Dermis blood vessel endothelial cell (primary cell): Measurements from ENCODE around the gene TRMT11. TPM values are rescaled to one million over a fixed set of nuclear protein-coding genes. Genes with fewer than 3 reads are reported as not detected.
"Not testable (repeated sequence)": the region's sequence is repeated elsewhere in the genome, so short reads cannot be mapped to it uniquely, and the experiment has no call there.

ENCODE experiments used
- DNase-seq: peaks from one replicate; pipeline ENCODE4 v3.0.0; 2010
- total RNA-seq: library from RNA; depleted of rRNA; stranded (reverse); fragments of >200 nt; gene quantifications from 2 replicates; pipeline ENCODE4 v1.2.3, GENCODE V29; 2014

TRMT11 gene
- total RNA-seq, 1 donor from 2014 or later, result 18.0 TPM

DNA sequence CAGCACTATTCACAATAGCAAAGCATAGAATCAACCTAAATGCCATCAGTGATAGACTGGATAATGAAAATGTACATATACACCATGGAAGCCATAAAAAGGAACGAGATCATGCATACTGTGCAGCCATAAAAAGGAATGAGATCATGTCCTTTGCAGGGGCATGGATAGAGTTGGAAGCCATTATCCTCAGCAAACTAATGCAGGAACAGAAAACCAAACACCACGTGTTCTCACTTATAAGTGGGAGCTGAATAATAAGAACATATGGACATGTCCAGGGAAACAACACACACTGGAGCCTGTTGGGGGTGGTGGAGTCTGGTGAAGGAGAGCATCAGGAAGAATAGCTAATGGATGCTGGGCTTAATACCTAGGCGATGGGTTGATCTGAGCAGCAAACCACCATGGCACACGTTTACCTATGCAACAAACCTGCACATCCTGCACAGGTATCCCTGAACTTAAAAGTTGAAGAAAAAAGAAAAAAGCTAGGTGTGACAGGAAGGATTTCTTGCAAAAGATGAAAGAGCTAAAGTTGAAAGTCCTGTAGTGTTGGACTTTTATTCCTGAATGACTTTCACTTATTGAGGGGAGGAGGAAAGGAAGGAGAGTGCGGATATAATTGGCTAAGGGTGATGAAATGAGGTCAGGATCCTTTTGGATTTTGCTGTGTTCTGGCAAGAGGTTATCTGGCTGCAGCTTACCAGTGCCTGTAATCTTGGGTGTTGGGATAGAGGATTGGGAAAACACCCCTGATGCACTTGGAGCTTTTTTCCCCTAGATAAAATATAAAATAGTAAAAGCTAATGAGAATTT is 8.5 kb downstream of the TRMT11 start:
- no peak for DNase-seq

DNA sequence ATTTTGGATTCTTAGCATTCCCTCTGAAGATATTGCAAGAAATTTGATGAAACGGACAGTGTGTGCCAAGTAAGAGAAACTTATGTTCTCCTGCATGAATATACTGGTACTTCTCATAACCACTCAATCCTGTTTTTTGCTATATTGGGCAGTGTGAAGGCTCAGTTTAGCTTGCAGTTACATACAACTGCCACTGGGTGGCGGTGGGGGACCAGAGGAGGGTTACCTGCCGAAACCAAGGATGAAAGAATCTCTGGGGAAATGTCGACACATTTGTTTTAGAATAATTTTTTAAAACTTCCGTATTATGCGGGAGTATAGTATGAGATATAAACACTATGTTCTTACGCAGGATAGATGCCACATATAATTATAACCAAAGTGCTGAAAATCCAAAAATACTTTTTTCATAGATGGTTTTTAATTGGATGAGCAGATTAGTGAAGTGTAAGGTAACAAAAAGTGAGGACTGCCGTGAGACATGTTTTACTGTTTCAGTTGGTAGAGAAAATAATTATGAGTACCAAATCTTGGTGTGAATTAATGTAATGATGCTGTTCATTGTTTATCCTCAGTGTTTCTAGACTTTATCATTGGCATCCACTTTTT is 9.7 kb downstream of the TRMT11 start:
- DNase-seq, result peak; percentile 81

DNA sequence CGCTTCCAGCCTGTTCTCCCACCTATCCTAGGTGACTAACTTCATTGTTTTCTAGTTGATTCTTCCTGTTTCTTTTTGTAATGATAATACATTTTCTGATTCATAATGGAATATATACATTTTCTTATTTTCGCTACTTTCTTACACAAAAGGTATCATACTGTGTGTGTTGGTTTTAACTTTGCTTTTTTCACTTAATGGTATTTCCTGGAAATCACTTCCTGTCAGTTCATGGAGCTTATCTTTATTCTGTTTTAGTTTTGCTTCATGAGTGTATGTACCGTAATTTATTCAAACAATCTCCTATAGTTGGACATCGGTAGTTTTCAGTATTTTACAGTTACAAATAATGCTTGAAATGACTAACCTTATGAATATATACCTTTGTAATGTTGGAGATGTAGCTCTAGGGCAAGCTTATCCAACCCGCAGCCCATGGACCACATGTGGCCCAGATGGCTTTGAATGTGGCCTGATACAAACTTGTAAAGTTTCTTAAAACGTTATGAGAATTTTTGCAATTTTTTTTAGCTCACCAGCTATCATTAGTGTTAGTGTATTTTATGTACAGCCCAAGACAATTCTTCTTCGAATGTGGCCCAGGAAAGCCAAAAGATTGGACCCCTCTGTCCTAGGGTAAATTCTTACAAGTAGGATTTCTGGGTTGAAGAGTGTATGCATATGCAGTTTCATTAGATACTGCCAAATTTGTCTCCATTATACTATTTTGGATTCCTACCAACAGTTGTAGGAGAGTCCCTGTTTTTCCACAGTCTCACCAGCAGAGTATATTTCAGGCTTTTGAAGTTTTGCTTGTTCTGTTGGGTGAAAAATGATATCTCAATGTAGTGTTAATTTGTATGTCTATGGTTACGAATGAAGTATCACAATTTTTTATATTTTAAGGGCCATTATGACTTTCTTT is 16.7 kb downstream of the TRMT11 start:
- no peak for DNase-seq

DNA sequence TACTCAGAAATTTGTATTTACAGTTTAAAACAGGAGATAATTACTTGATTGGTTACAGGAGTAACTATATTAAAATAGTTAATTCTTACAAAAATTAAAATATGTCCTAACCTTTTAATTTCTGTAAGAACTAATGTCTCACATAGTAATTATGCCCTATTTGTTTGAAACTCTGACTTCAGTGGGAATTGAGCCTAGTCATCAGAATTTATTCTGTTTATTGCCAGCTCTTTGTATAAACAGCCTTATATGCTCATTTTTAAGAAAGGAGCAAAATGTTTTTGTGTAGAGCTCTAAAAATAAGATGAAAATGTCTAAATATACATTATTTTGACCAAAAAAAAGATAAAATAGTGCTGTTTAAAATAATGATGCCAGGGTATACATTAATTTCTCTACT is 21.5 kb downstream of the TRMT11 start:
- no peak for DNase-seq

DNA sequence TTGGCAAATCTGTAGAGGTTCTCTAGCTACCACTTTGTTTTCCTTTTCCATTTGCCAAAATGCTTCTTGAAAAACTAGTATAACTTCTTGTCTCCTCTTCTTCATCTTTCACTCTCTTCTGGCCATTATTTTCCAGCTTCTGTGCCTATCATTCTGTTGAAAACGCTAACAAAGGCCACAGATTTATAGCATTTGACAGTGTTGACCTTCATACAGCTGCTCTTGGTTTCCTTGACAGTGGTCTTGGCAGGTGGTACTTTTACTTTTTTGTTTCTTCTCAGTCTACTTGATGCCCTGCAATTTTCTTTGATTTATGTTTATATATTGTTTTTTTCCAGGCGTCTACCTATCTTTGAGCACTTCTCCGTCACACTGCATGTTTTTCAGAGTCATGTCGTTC is 23.7 kb downstream of the TRMT11 start:
- DNase-seq, result no peak

DNA sequence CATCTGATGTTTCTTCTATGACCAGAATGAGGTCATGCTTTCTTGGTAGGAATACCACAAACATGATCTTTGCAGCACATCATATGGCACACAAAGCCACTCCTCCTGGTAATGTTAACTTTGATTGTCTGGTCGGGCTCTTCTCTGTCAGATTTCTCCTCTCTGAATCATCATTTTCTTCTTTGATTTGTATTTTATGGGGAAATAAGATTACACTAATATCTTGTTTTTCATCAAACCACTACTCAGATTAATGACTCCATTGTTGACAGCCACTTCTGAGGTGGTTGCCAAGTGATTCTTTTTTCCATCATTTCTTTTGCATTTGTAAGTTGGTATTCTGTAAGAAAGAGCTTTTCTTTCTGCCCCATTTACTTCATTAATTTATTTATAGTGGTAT is 29.5 kb downstream of the TRMT11 start:
- DNase-seq, result no peak

DNA sequence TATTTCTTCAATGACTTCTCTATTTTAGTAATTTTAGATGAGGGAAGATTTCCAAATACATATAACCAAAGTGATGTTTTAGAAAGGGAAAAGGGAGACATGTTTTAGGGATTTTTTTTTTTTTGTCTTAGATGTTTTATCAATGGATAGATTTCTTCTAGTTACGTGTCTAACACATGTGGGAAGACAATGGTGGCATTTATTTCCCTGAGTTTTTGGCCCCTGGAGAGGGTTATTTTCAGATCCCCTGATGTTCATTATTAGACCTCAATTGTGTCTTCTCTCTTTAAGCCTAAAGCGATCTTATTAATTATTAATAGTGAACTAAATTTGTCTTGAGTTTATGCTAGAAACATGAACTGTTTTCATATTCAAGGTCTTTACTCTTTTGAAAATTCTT is 30.3 kb downstream of the TRMT11 start:
- DNase-seq, result no peak

DNA sequence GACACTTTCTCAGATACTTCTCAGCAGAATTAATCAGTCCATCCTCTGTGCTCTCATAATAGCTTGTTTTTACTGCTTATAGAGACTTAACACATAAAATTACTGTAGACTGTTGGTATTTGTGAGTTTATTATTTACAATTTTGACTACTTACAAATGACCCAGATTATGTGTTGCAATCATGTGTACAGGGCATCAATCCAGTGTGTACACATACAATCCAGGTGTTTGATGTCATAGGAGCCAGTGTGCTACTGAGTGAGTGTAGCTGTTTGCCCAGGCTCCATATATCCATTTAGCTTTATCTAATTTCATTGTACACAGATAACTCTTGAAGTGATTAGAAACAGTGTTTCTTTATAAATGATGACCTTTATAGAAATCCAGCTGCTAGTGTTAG is 31.3 kb downstream of the TRMT11 start:
- DNase-seq, result no peak

DNA sequence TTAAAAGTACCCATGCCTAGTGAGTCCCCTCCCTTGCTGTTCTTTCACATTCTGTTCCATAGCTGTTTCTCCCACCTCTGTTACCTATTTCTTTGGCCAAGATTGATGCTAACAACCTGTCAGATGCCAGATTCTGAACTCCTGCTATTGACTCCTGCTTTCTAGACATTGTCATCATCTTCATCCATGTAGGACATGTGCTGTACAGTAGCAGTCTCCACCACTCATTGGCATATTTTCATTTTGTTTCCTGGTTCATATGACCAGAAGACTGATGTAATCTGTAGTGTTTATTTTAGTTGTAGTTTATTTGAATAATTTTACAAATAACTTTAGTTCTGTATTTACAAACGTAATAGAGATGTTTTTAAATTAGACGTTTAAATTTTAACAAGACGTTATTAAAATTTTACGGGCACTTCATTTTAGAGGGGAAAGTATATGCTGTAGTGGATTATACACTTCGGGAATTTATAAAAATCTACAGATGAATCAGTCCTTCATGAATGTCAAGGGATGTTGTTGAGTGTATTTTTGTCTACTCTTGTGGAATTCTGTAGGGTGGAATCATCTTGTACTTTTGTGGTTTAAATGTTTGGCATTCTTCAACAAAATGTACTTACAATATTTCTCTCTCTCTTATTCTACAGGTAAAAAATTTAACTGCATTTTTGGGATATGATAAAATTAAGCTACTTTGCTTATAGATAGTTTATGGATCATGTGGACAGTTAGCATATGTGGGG is 34.1 kb downstream of the TRMT11 start:
- no peak for DNase-seq

DNA sequence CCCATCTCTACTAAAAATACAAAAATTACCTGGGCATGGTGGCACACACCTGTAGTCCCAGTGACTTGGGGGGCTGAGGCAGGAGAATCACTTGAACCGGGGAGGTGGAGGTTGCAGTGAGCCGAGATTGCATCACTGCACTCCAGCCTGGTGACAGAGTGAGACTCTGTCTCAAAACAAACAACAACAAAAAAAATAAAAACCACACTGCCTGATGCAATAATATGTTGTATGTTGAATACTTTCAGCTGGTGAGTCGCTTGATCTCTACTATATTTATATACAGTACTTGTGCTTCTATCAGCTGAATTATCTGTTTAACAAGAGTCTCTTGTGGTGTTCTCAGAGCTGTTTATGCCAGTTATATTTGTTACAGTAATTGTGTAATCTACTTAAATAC is 37.1 kb downstream of the TRMT11 start:
- DNase-seq, result not testable (repeated sequence)

DNA sequence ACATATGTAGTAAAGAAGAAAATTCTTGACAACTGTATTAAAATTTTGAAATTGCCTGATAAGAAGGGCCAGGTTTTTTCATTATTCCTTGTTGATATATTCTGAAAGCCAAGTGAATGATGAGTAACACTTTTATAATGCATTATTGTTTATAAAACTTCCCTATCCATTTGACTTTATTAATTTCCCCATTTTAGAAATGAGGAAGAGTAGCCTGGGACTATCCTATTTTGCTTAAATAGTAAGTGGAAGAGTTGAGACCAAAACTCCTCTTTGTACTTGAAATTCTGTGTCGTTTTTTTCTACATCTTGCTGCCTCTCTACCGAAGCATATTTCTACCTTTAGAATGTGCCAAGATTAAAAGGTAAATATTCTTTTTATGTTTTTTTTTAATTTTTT is 39.7 kb downstream of the TRMT11 start:
- no peak for DNase-seq

DNA sequence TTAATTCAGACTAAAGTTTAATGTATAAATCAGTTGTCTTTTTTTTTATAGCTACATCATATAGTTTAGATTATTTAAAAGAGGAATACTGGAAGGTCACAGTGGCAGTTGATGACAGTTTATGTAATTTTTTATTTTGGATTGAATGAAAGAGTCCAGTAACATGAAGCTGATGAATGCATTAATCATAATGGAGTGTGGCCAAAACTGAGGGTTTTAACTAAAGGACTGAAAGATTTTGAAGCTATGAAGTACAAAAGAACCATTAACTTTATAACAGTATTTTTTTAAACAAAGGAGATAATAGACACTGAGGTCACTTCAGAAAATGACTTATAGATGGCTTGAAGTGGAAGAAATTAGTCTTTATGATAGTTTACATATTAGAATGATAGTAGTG is 41.3 kb downstream of the TRMT11 start:
- no peak for DNase-seq

DNA sequence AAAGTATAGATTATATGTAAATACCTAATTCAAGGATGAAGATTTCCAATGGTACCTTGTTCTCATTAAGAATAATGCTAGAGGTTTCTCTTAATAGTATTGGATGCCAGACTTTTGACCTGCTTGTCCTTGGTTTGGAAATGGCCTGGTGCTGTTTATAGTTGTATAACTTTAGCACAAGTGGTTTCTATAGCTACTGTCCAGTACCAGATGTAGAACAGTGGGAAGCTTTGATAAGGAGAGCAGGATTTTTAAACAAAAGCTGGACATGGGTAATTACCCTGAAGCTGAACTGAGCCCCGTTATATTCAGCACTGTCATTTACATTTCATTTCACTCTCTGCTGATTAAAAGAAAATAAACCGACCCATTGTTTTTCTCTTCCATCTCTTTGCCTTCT is 43.7 kb downstream of the TRMT11 start:
- no peak for DNase-seq

DNA sequence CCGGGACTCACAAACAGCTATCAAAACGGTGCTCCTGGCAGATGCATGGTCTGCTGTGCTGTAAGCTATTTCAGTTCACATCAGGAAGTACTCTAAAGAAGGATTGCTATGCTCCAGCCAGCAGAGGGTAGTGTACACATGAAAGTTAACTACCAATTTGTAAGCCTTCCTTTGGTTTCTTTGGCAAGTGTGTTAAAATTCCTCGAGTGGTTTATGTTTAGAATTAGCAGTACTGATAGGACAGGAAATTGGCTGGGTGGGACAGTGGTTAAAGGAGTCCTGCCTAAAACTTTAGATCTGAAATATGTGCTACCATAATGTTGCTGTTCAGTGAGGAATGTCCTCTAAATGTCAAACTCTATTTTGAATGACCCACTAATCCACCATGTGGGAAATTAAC is 47.4 kb downstream of the TRMT11 start:
- peak; percentile 85 for DNase-seq

DNA sequence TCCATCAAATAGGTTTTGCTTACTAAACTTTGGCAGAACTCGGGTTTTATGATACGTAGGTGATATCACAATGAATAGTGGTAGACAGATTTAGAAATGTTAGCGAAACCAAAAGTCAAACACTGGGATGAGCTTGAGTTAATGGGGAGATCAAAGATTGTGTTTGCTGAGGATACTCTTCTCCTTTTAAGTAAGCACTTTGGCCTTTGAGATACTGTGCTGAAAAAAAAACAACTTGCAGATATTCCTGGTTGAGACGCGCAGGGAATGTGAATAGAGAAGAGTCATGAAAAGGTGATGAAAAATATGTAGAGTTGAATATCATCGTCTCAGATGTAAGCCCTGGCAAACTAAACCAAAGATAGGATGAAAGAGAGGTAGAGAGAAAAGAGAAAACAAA is 48.3 kb downstream of the TRMT11 start:
- no peak for DNase-seq

DNA sequence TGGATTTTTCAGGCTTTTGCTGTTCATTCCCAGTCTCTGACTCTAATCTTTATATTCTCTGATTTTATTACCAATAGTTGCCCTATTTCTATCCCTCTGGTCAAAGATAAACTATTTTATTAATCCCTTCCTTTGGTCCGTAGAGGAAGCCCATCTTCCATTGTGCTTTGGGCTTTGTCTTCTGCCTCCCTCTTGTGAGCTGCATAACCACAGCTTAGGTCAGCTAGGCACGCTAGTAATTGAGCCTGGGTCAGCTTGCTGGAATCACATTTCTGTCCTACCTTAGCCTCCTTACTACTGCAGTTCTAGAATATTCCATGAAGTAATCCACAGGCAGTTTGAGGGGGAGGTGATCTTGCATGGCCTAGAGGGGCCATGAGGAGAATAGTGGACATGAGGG is 49.4 kb downstream of the TRMT11 start:
- DNase-seq, result no peak

DNA sequence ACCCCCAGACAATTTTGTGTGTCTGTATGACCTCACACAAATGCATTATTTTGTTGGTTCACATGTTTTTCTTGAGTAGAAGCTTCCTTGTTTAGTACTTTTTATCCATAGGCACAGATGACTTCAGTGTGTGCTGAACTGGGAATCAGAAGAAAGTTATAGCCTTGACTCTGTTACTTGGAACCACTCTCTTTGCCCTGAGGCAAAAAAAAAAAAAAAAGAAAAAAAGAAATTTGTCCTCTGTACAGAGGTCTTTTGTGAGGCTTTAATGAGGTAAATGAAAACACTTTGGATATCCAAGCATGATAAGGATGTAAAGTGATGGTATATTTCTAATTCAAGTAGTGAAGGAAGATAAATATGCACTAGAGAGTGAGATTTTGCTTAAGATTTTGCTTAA is 51.9 kb downstream of the TRMT11 start:
- DNase-seq, result no peak

DNA sequence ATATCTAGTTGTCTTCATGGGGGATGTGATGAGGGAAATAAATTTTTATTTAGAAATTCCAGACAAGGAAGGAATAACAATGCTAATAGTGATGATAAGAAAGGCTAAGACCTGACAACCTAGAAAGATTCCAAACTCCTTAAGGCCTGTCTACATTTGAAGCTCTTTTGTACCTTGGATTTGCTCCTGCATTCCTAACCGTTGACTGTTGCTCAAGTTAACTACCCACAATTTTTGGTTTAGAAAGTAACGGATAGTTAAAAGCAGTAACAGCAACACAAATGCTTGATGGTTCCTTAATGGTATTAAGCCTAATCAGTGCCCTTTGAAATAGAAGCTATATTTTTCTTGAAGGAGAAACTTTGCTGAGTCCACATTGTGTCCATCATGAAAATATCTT is 52.9 kb downstream of the TRMT11 start:
- no peak for DNase-seq

DNA sequence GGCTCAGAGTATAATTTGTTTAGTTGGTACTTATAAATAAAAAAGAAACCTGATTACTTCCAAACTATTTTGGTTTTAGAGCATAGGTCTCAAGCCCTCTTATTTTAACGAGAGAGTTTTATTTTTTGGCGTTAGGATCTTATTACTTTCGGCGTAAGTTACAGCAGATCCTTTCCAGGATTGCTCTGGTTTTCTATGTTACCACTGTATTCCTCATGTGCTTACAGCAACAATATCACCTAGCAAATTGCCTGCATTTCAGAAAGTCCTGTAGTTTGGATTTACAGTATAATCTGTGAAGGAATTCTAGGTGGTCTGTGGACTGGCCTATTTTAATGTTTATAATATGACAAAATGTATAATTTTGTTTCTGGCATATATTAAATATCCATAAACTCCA is 54.1 kb downstream of the TRMT11 start:
- peak; percentile 4 for DNase-seq

DNA sequence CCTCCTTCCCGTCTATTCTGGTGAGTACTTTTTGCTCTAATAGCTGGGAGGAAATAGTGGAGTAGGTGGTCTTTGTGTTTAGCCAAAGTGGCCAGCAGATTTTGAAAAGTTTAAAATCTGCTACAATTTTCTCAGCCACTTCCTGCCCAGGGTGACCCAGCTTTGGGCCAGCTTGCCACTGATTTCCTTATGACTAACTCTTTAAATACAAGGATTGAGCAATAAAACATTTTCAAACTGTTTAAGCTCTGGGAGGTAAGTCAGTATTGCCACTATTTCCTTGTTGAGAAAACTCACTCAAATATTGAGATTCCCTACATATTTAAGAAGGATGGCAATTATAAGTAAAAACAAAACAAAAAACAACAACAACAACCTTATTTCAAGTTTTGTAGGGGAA is 54.5 kb downstream of the TRMT11 start:
- DNase-seq, result peak; percentile 72

DNA sequence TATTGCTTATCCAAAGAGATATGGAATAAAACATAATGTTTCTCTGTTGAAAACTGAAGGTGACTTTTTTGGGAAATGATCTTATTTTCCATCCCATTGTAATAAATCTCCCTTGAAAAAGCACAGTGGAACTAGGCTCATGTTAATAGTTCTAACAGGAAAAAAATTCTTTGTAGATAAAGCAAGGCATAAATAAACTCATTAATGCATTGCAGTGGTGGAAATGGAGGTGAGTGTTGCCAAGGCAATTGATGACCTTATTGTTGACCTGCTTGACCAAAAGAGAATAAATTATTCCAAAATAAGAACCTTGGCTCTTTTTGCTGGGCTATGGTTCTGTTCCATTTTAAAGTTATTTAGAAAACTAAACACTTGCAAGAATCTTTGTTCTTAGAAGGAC is 55.2 kb downstream of the TRMT11 start:
- DNase-seq, result peak; percentile 29

DNA sequence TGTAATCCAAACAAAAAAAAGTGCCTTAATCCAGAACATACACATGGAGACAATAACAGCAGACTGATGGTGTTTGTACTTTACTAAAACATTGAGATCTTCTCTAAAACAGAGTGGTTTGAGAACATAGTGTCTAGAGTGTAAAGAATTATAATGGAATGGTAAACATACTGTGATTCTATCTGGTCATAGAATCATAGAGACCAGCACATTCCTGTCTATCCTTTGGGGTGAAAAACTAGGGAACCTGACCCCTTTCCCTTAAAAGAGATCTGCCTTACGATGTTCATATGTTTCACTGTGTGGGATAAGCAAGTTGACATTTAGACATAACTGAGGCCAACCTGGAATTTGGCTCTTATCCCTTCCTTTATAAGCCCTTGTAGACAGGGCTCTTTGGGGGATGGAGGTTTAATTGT is 55.7 kb downstream of the TRMT11 start:
- DNase-seq, result no peak

DNA sequence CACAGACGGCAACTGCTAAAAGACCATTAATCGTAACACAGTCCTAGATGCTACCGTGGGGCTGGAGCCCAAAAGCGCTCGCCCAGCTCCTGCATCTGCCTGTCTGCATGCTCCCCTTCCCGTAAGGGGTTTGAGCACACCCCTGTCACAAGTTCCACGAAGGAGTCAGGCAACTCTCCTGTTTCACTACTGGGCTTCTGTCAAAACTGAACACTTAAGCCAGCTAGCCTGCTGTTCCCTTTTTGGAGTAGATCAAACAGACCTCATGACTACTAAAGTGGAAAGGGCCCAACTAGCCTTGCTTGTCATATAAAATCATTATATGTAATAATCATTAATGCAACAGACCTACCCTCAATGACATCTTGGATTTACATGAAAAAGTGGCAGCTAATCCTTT is 61.3 kb downstream of the TRMT11 start:
- no peak for DNase-seq
